Duodenal mucosa (tissue), 2 donors: ENCODE data around the gene PTPRH.

Experiments
- H3K27ac ChIP-seq: one replicate; pipeline ENCODE4 v1.7.0; 2013; ENCODE audit warnings: low read depth, low read length
- H3K27me3 ChIP-seq, 2 donors: one replicate each; pipeline ENCODE4 v1.7.0; 2013; ENCODE audit warnings: low read length in 2 of 2, control low read depth in 1 of 2; ENCODE audit not compliant: insufficient read depth in 2 of 2, control insufficient read depth in 1 of 2
- H3K36me3 ChIP-seq, 2 donors: one replicate each; pipeline ENCODE4 v1.7.0; 2013; ENCODE audit warnings: low read length in 2 of 2, control low read depth in 1 of 2; ENCODE audit not compliant: insufficient read depth in 2 of 2, control insufficient read depth in 1 of 2
- H3K4me1 ChIP-seq, 2 donors: one replicate each; pipeline ENCODE4 v1.7.0; 2013; ENCODE audit warnings: low read length in 2 of 2, control low read depth in 1 of 2; ENCODE audit not compliant: insufficient read depth in 2 of 2, control insufficient read depth in 1 of 2
- H3K4me3 ChIP-seq, 2 donors: one replicate each; pipeline ENCODE4 v1.7.0; 2013; ENCODE audit warnings: low read length in 2 of 2, low read depth in 1 of 2
- H3K9ac ChIP-seq, 2 donors: one replicate each; pipeline ENCODE4 v1.7.0; 2013; ENCODE audit warnings: low read length in 2 of 2, low read depth in 1 of 2
- H3K9me3 ChIP-seq, 2 donors: one replicate each; pipeline ENCODE4 v1.7.0; 2013; ENCODE audit warnings: low read length in 2 of 2, control low read depth in 1 of 2; ENCODE audit not compliant: control insufficient read depth in 1 of 2

Gene PTPRH

DNA sequence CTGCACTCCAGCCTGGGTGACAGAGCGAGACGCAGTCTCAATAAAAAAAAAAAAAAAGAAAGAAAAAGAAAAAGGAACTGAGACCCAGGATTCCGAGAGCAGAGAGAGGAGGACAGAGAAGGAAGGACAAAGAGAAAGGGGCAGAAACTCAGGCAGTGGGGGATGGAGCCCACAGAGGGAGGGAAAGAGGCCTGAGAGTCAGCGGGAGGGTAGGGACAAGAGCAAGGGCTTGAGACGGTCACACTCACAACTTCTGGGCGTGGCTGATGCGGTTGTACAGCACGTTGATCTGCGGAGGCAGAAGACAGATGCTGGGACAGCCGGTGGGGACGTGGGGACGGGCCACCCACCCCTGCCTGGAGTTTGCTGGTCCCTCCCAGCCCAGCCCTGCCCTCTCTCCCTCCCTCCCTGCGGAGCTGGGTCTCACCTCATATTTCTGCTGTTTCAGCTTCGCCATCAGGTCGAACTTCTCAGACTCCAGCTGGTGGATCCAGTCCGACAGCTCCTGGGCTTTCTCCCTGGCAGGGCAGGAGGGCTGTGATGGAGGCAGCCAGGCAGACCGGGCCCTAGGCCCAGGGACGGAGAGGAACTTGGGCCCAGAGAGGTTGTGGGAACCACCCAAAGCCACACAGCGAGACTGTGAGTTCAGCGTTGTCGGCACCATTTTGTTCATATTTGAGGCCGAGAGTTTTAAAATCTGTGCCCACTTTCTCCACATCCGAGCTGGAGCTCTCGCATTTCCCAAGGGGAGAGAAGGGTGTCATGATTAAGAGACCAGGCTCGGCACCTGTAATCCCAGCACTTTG is 75.5 kb downstream of the PTPRH start:
- Histone ChIP-seq H3K9ac (no peak overlapping the region), H3K36me3 (no peaks in the 10 kb centered on the region), H3K9me3 (no peaks in the 10 kb centered on the region), H3K4me1 (no peaks in the 10 kb centered on the region), H3K27me3 (peaks cover 10 to 24% of the 10 kb centered on the region in 2 donors), H3K27ac (no peak overlapping the region), H3K4me3 (no peak overlapping the region)

DNA sequence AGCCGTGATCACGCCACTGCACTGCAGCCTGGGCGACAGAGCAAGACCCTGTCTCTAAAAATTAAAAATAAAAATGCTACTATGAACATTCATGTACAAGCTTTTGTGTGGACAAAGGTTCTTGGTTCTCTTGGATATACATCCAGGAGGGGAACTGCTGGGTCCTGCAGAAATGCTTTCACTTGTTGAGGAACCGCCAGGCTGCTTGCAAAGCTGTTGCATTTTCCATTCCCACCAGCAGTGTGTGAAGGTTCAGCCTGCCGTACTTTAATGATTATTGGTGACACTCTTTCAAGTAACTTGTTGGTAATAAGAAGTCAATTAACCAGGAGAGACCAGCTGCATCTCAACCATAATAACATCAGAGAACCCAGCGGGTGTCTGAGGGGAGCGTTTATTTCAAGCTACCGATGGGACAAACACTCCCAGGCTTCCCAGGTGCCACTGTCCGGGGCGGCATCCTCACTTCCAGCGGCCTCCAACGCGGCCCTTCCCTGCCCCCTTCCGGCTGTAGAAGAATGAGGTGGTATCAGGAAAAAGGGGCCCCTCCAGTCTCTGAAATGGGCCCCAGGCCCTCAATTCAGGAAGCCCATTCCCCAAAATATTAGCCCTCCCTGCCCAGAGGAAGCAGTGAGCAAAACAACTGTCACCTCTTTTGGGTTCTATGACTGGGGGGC is 76.7 kb downstream of the PTPRH start:
- Histone ChIP-seq H3K4me1 (no peaks in the 10 kb centered on the region), H3K27me3 (peaks cover 10 to 24% of the 10 kb centered on the region in 2 donors), H3K9me3 (no peaks in the 10 kb centered on the region), H3K9ac (no peak overlapping the region), H3K36me3 (no peaks in the 10 kb centered on the region), H3K4me3 (no peak overlapping the region), H3K27ac (no peak overlapping the region)

GRCh38 chr19:55131421-55131820 is 77.9 kb downstream of the PTPRH start:
- H3K9me3 ChIP-seq, result no peaks in the 10 kb centered on the region
- H3K27ac ChIP-seq, result no peak overlapping the region
- H3K9ac ChIP-seq, result no peak overlapping the region
- no peak overlapping the region for H3K4me3 ChIP-seq
- H3K4me1 ChIP-seq, result no peaks in the 10 kb centered on the region
- H3K36me3 ChIP-seq, result no peaks in the 10 kb centered on the region
- H3K27me3 ChIP-seq, result peaks cover 4 to 17% of the 10 kb centered on the region in 2 donors
